ENCODE results near the gene LIF.
A peak's percentile ranks its signal among the peaks of the same experiment; 100 is the strongest.

The LIF gene

GRCh38 chr22:30253205-30253852 is 6.8 kb upstream of the LIF start:
- DNase-seq (ENCODE audit: low read depth): peak; percentile 70
- no peak overlapping the region for H3K4me3 ChIP-seq (replicated peaks; ENCODE audit: low read depth, low read length)
- TF ChIP-seq CTCF (IDR thresholded peaks at IDR 0.05; ENCODE audit: low read length, missing control alignments): no peak

GRCh38 chr22:30252411-30253204 is 6.0 kb upstream of the LIF start:
- no peak for TF ChIP-seq CTCF (IDR thresholded peaks at IDR 0.05; ENCODE audit: low read length, missing control alignments)
- DNase-seq (ENCODE audit: low read depth): no peak

GRCh38 chr22:30251711-30252110 is 5.2 kb upstream of the LIF start:
- no peak for TF ChIP-seq CTCF (IDR thresholded peaks at IDR 0.05; ENCODE audit: low read length, missing control alignments)
- peak; percentile 71 for DNase-seq (ENCODE audit: low read depth)
- no peak overlapping the region for H3K4me3 ChIP-seq (replicated peaks; ENCODE audit: low read depth, low read length)

More at GRCh38 chr22:30252411-30253204, 6.0 kb upstream of the LIF start:
- H3K4me3 ChIP-seq (replicated peaks; ENCODE audit: low read depth, low read length): no peak overlapping the region

GRCh38 chr22:30250661-30251267 is 4.2 kb upstream of the LIF start:
- H3K4me3 ChIP-seq (replicated peaks; ENCODE audit: low read depth, low read length): no peak overlapping the region
- peak; percentile 57 for DNase-seq (ENCODE audit: low read depth)
- no peak for TF ChIP-seq CTCF (IDR thresholded peaks at IDR 0.05; ENCODE audit: low read length, missing control alignments)

GRCh38 chr22:30250039-30250565 is 3.5 kb upstream of the LIF start:
- no peak for DNase-seq (ENCODE audit: low read depth)

More at GRCh38 chr22:30250039-30250565, 3.5 kb upstream of the LIF start:
- TF ChIP-seq CTCF (IDR thresholded peaks at IDR 0.05; ENCODE audit: low read length, missing control alignments): no peak
- H3K4me3 ChIP-seq (replicated peaks; ENCODE audit: low read depth, low read length): no peak overlapping the region

Measured in fibroblast of pulmonary artery (primary cell).